NT2/D1 (cell line): ENCODE measurements around the gene ATXN1.

ENCODE experiments used
- DNase-seq: peaks from one replicate; pipeline ENCODE4 v3.0.0-alpha.2; 2011; ENCODE audit warnings: low read depth, low spot score
- H3K27me3 ChIP-seq: 2 replicates; pipeline ENCODE4 v1.6.0; 2011; ENCODE audit warnings: mild to moderate bottlenecking; ENCODE audit not compliant: insufficient read length, insufficient read depth
- H3K36me3 ChIP-seq: 2 replicates; pipeline ENCODE4 v1.6.1; 2011; ENCODE audit warnings: mild to moderate bottlenecking, low read length, mixed read lengths; ENCODE audit not compliant: insufficient read depth, insufficient read length
- H3K4me1 ChIP-seq: 2 replicates; pipeline ENCODE4 v1.5.1; 2011; ENCODE audit not compliant: insufficient read depth, insufficient read length
- H3K4me3 ChIP-seq: 2 replicates; pipeline ENCODE4 v1.5.1; 2011; ENCODE audit warnings: low read depth; ENCODE audit not compliant: insufficient read length
- H3K9ac ChIP-seq: 2 replicates; pipeline ENCODE4 v1.6.0; 2011; ENCODE audit warnings: low read depth; ENCODE audit not compliant: insufficient read length
- H3K9me3 ChIP-seq: 2 replicates; pipeline ENCODE4 v1.5.1; 2011; ENCODE audit warnings: mild to moderate bottlenecking, low read length; ENCODE audit not compliant: insufficient read depth
- SUZ12 ChIP-seq: IDR thresholded peaks from 2 replicates; pipeline ENCODE4 v1.6.1; 2011; ENCODE audit not compliant: insufficient read length, insufficient read depth; ENCODE audit errors: extremely low read depth
- YY1 ChIP-seq: IDR thresholded peaks from 2 replicates; pipeline ENCODE4 v1.6.1; 2011; ENCODE audit not compliant: insufficient read length, insufficient read depth
- ZNF274 ChIP-seq: IDR thresholded peaks from 2 replicates; pipeline ENCODE4 v1.6.1; 2011; ENCODE audit warnings: mild to moderate bottlenecking, low read depth, low read length

The ATXN1 gene

DNA sequence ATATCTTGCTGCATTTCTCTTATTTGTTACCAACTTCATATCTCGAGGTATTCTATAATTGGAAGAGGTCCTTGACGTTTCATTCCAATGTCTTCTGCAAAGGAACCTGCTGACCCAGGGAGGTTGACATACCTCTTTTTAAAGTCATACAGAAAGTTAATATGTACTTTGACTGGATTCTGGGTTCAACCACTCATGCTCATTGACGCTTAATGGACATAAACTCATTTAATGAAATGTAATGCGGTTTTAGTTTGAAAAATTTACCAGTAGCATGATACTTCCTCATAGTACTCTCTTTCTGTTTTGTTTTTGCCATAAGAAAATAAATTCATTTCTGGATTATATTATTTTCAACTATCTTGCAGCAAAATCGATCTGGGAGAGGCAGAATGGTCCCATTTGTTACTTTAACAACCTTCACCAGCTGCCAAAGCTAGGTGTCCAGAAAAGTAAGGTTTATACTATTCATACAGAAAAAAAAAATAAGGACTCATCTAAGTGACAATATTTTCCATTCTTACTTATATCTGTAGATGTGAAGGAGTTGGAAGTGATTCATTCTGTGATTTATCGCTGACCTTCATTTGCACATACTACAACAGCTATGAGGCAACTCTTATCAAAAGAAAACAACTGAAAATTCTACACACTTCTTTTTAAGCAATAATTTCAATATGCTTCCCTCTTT is 101.6 kb downstream of the ATXN1 start:
- TF ChIP-seq ZNF274: no peak
- Histone ChIP-seq H3K27me3 (no peaks in the 10 kb centered on the region), H3K36me3 (peaks cover 3% of the 10 kb centered on the region), H3K9me3 (peaks cover 11% of the 10 kb centered on the region), H3K4me1 (no peaks in the 10 kb centered on the region), H3K4me3 (no peak overlapping the region), H3K9ac (no peak overlapping the region)
- DNase-seq: no peak

DNA sequence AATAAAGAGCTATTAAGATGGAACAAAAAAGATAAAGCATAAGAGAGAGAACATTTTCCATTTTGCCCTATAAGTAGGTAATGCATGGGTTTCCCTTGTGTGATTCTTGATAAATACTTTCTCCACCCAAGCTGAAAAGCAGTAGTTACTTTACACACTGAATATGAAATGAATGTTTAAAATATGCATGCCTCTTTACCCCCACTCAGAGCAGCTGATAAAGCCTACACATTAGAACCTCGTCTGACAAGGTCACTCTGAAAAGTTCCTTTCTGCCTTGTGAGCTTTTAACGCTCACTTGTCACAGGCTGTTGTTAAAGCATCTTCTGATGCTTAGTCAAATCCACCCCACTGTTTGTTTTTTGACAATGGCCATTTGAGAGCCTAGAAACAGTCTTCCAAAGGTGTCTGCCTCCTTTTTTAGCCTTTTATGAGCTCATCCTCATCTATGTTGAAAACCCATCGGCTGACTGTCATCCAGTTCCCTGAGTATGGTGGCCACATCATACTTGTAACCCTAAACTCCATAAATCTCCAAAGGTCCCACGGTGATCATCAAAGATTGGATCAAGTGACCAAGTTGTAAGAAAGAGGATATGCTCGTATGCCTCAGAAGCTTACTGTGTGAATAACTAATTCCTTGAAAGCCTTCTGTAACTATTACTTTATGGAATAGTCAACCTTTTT is 102.8 kb downstream of the ATXN1 start:
- Histone ChIP-seq H3K27me3 (no peaks in the 10 kb centered on the region), H3K4me3 (no peak overlapping the region), H3K9me3 (peaks cover 11% of the 10 kb centered on the region), H3K36me3 (peaks cover 3% of the 10 kb centered on the region), H3K4me1 (no peaks in the 10 kb centered on the region), H3K9ac (no peak overlapping the region)
- no peak for TF ChIP-seq ZNF274
- TF ChIP-seq SUZ12: no peak
- no peak for TF ChIP-seq YY1
- DNase-seq: no peak

DNA sequence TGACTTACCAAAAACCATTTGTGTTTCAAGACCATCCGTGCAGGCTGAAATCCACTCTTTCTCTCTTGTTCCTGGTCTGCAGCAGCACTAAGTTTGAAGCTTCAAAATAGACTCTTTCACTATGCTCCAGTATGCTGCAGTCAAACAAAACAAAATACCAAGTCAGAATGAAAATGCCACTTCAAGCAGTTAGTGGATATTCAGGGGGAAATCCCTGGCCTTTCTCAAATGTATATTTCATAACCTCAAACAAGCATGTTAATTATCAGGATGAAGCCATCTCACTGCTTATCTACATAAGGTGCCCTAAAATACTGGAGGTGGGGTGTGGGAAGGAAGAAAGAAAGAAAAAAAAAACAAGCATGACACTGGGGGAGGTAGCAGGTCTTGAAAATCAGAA is 103.5 kb downstream of the ATXN1 start:
- no peaks in the 10 kb centered on the region for H3K4me1 ChIP-seq
- peaks cover 11% of the 10 kb centered on the region for H3K9me3 ChIP-seq
- no peaks in the 10 kb centered on the region for H3K27me3 ChIP-seq
- no peak overlapping the region for H3K4me3 ChIP-seq
- H3K36me3 ChIP-seq: peaks cover 3% of the 10 kb centered on the region
- no peak for TF ChIP-seq YY1
- no peak for TF ChIP-seq SUZ12
- no peak for TF ChIP-seq ZNF274
- DNase-seq: no peak
- no peak overlapping the region for H3K9ac ChIP-seq

DNA sequence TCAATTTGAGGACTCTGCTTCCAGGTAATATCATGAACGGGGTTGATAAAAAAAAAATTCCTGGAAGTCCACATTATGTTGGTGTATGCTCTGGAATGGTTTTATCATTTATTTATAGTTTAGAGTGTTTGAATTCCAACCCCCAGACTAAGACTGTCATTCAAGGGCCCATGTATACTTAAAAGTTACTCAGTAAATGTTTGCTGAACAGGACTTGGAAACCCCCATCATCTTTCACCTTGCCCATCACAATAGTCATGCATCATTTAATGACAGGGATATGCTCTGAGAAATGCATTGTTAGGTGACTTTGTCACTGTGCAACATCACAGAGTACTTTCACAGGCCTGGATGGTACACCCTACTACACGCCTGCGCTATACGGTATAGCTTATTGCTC is 104.8 kb downstream of the ATXN1 start:
- no peak for TF ChIP-seq SUZ12
- TF ChIP-seq ZNF274: no peak
- no peak for TF ChIP-seq YY1
- H3K36me3 ChIP-seq: peaks cover 3% of the 10 kb centered on the region
- H3K4me3 ChIP-seq: no peak overlapping the region
- DNase-seq: no peak
- H3K27me3 ChIP-seq: no peaks in the 10 kb centered on the region
- H3K9me3 ChIP-seq: peaks cover 4% of the 10 kb centered on the region
- H3K9ac ChIP-seq: no peak overlapping the region
- H3K4me1 ChIP-seq: no peaks in the 10 kb centered on the region

DNA sequence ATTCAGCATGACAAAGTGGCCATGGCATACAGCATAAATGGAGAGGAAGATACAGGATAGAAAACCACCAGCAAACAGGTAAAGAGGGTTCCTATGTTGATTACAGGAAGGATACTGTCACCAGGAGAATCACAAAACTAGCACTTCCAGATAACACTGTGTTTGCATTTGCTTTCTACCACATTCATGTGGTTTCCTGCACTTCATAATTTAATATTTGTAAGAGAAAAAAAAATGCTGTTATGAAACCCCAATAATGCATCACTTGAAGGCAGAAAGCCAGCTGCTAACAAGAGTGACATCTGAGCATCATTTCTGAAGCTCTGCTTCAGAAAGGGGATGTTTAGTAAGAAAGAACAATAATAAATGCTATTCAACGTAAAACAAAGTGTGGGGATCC is 106.6 kb downstream of the ATXN1 start:
- no peaks in the 10 kb centered on the region for H3K9me3 ChIP-seq
- TF ChIP-seq ZNF274 (no peak), SUZ12 (no peak), YY1 (no peak)
- no peaks in the 10 kb centered on the region for H3K4me1 ChIP-seq
- no peaks in the 10 kb centered on the region for H3K27me3 ChIP-seq
- DNase-seq: no peak
- no peak overlapping the region for H3K4me3 ChIP-seq
- no peak overlapping the region for H3K9ac ChIP-seq
- H3K36me3 ChIP-seq: peaks cover 5% of the 10 kb centered on the region

DNA sequence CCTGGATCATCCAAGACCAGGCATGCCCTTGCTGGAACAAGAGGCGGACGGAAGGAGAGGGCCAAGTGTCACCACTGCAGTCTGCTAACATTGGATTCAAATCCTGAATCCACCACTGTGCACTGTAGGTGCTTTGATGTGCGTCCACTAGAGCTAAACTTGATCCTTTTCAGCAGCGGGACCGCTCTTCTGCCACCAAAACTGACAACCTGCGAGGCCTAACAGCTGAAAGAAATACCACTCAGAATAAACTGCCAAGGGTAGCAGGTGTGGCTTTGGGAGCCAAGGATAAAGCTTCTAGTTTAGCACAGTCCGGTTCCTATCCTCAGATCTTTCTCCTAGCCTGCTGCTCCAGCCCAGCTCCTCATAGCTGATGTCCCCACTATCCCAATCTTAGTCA is 108.0 kb downstream of the ATXN1 start:
- TF ChIP-seq YY1: no peak
- no peak for TF ChIP-seq SUZ12
- TF ChIP-seq ZNF274: no peak
- Histone ChIP-seq H3K27me3 (no peaks in the 10 kb centered on the region), H3K9me3 (no peaks in the 10 kb centered on the region), H3K4me1 (no peaks in the 10 kb centered on the region), H3K36me3 (peaks cover 5% of the 10 kb centered on the region), H3K9ac (no peak overlapping the region), H3K4me3 (no peak overlapping the region)
- no peak for DNase-seq

DNA sequence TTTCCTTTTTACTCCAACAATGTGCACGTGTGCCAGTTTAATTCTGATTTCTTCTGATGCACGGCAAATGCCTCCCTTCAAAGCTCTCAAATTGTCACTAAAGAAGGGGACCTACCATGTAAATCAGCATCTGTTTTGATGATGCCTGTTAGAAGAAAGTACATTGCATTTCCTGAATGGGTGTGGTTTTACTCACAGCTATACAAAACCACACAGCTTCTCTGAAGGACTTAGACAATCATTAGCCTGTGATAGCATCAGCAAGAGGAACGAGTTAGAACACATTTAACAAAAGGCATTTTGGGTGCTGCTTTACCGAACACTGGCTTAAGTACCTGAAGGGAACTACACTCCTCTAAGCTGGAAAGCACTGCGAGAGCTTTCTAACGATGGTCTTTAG is 109.4 kb downstream of the ATXN1 start:
- no peak for DNase-seq

More for the DNA sequence above, 109.4 kb downstream of the ATXN1 start:
- Histone ChIP-seq H3K9ac (no peak overlapping the region), H3K27me3 (no peaks in the 10 kb centered on the region), H3K9me3 (no peaks in the 10 kb centered on the region), H3K4me3 (no peak overlapping the region), H3K4me1 (no peaks in the 10 kb centered on the region), H3K36me3 (peaks cover 5% of the 10 kb centered on the region)
- no peak for TF ChIP-seq SUZ12
- no peak for TF ChIP-seq ZNF274
- no peak for TF ChIP-seq YY1
